Measurements from ENCODE around the gene PAQR8. TPM values are rescaled to one million over a fixed set of nuclear protein-coding genes. Genes with fewer than 3 reads are reported as not detected.

The PAQR8 gene
- total and polyA plus RNA-seq, 8 donors = 4.0 to 46.1 (median 15.7) TPM

- WGBS, 5 donors = 91 to 96% (median 95%) methylated on average over 4 of the region's 4 CpGs
- H3K9me3 ChIP-seq = no peaks in the 10 kb centered on the region
- peaks cover 9 to 61% (median 36%) of the 10 kb centered on the region in 4 donors for H3K4me1 ChIP-seq
- intact Hi-C loops (cut with DNase I; ENCODE audit: low total_unique reads) = no loop called here
- H3K4me3 ChIP-seq = no peak overlapping the region
- H3K36me3 ChIP-seq = peaks cover 0 to 16% (median 0%) of the 10 kb centered on the region in 4 donors
- DNase-seq = no peak
- no peak for TF ChIP-seq POLR2A (IDR thresholded peaks at IDR 0.05)
- no peak for TF ChIP-seq EP300 (IDR thresholded peaks at IDR 0.05)
- no peak for TF ChIP-seq CTCF (IDR thresholded peaks at IDR 0.05)
- TF ChIP-seq POLR2AphosphoS5 (IDR thresholded peaks at IDR 0.05) = no peak
- no peak overlapping the region for H3K27ac ChIP-seq
- no peaks in the 10 kb centered on the region for H3K27me3 ChIP-seq
These were observed 3.4 kb downstream of the PAQR8 start for GRCh38 chr6:52365317-52365716.

GRCh38 chr6:52365866-52366540, 4.1 kb downstream of the PAQR8 start:
- peaks cover 0 to 16% (median 0%) of the 10 kb centered on the region in 4 donors for H3K36me3 ChIP-seq
- no peak overlapping the region for H3K27ac ChIP-seq
- H3K4me3 ChIP-seq = no peak overlapping the region
- no peaks in the 10 kb centered on the region for H3K9me3 ChIP-seq
- WGBS, 5 donors = 42 to 64% (median 54%) methylated on average over 3 of the region's 3 CpGs
- intact Hi-C loops (cut with DNase I; ENCODE audit: low total_unique reads) = no loop called here
- peaks cover 9 to 61% (median 33%) of the 10 kb centered on the region in 4 donors for H3K4me1 ChIP-seq
- no peaks in the 10 kb centered on the region for H3K27me3 ChIP-seq
- DNase-seq = no peak
- no peak for TF ChIP-seq EP300 (IDR thresholded peaks at IDR 0.05)
- no peak for TF ChIP-seq POLR2AphosphoS5 (IDR thresholded peaks at IDR 0.05)
- no peak for TF ChIP-seq POLR2A (IDR thresholded peaks at IDR 0.05)
- TF ChIP-seq CTCF (IDR thresholded peaks at IDR 0.05) = no peak

- H3K9me3 ChIP-seq = no peaks in the 10 kb centered on the region
- WGBS, 5 donors = 53 to 76% (median 59%) methylated on average over 6 of the region's 6 CpGs
- no peaks in the 10 kb centered on the region for H3K27me3 ChIP-seq
- no peak overlapping the region for H3K27ac ChIP-seq
- H3K4me3 ChIP-seq = no peak overlapping the region
- intact Hi-C loops (cut with DNase I; ENCODE audit: low total_unique reads) = no loop called here
- peaks cover 8 to 64% (median 30%) of the 10 kb centered on the region in 4 donors for H3K4me1 ChIP-seq
- peaks cover 0 to 16% (median 0%) of the 10 kb centered on the region in 4 donors for H3K36me3 ChIP-seq
- TF ChIP-seq POLR2A (IDR thresholded peaks at IDR 0.05) = no peak
- TF ChIP-seq POLR2AphosphoS5 (IDR thresholded peaks at IDR 0.05) = peak in 1 of 3 donors; percentile 41
- no peak for TF ChIP-seq CTCF (IDR thresholded peaks at IDR 0.05)
- no peak for DNase-seq
These were observed 6.1 kb downstream of the PAQR8 start for GRCh38 chr6:52368002-52368401.

- Histone ChIP-seq H3K4me1 (peaks cover 0 to 53% (median 18%) of the 10 kb centered on the region in 4 donors), H3K9me3 (no peaks in the 10 kb centered on the region), H3K27ac (no peak overlapping the region), H3K27me3 (no peaks in the 10 kb centered on the region), H3K4me3 (no peak overlapping the region), H3K36me3 (peaks cover 0 to 16% (median 0%) of the 10 kb centered on the region in 4 donors)
- intact Hi-C loops (cut with DNase I; ENCODE audit: low total_unique reads) = no loop called here
- no peak for TF ChIP-seq CTCF (IDR thresholded peaks at IDR 0.05)
- no peak for TF ChIP-seq POLR2A (IDR thresholded peaks at IDR 0.05)
- no peak for TF ChIP-seq EP300 (IDR thresholded peaks at IDR 0.05)
- TF ChIP-seq POLR2AphosphoS5 (IDR thresholded peaks at IDR 0.05) = no peak
- WGBS, 5 donors = 94 to 100% (median 96%) methylated on average over 2 of the region's 2 CpGs
- no peak for DNase-seq
These were observed 7.3 kb downstream of the PAQR8 start for GRCh38 chr6:52369234-52369633.
